ENCODE data around the gene ZCCHC2. TPM values are rescaled to one million over a fixed set of nuclear protein-coding genes. Genes with fewer than 3 reads are reported as not detected.

ZCCHC2 gene
- total and polyA plus RNA-seq, 2 donors (not counting 3 experiments of a cell fraction or from before 2014, with no cell fraction given): 16.2 to 27.2 TPM

DNA sequence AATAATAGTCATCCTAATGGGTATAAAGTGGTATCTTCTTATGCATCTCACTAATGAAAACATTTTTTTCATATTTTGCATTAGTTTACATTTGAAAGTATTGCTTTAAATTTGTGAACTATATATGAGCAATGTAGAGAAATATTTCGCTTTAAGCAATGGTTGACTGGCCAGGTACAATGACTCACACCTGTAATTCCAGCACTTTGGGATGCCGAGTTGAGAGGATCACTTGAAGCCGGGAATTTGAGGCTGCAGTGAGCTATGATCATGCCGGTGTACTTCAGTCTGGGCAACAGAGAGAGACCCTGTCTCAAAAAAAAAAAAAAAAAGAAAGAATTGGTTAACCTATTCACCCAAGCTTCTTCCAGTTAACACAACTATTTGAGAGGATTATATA lies 15.1 kb downstream of the ZCCHC2 start:
- CTCF ChIA-PET: interaction anchor here (0.6 kb wide), 1 partner anchor 46 kb away, joined by 3 read pairs; no protein-coding TSS in a partner anchor
- no peak for FAIRE-seq

More for the DNA sequence above, 15.1 kb downstream of the ZCCHC2 start:
- Histone ChIP-seq H3K9me1 (replicated peaks; ENCODE audit: control insufficient read depth, extremely low read depth, insufficient read depth, low read length) (no peaks in the 10 kb centered on the region), H4K20me1 (replicated peaks; ENCODE audit: control insufficient read depth, extremely low read depth, insufficient read depth, low read length) (peaks cover 3% of the 10 kb centered on the region), H3K79me2 (ENCODE audit: control insufficient read depth, insufficient read depth, low read length) (peaks cover 54% of the 10 kb centered on the region), H3K27me3 (ENCODE audit: control insufficient read depth in 2 of 2, insufficient read depth in 2 of 2, low read length in 2 of 2) (no peaks in the 10 kb centered on the region), H3K4me2 (ENCODE audit: insufficient read depth, low read length) (no peak overlapping the region), H3K4me3 (replicated peaks in 1 of 3; ENCODE audit: insufficient read depth in 1 of 3, low read depth in 1 of 3, low read length in 3 of 3) (no peak overlapping the region), H2AFZ (ENCODE audit: low read depth, low read length) (no peak overlapping the region), H3K36me3 (ENCODE audit: control insufficient read depth in 2 of 2, extremely low read depth in 1 of 2, insufficient read depth in 2 of 2, low read length in 2 of 2) (peaks cover 2 to 6% of the 10 kb centered on the region in 2 experiments), H3K9ac (replicated peaks; ENCODE audit: extremely low read depth, insufficient read depth, low read length) (no peak overlapping the region), H3K27ac (ENCODE audit: insufficient read depth, low read depth, low read length) (no peak overlapping the region), H3K9me3 (replicated peaks; ENCODE audit: control insufficient read depth, insufficient read depth, low read length) (no peaks in the 10 kb centered on the region), H3K4me1 (ENCODE audit: control insufficient read depth, extremely low read depth, insufficient read depth, low read length) (no peaks in the 10 kb centered on the region)
- intact Hi-C loops (cut with micrococcal nuclease): no loop called here
- DNase-seq (ENCODE audit: low read depth, low spot score): no peak
- BruUV-seq (replicated peaks): no TSS peak
- dilution Hi-C loops (cut with MboI; ENCODE audit: extremely low pct_ligation_motif_present, low sequenced_read_pairs): no loop called here
- POLR2A ChIA-PET: no interaction called here
- TF ChIP-seq FOS (IDR thresholded peaks at IDR 0.05; ENCODE audit: borderline replicate concordance, insufficient read depth, low read length) (no peak), POLR2A (IDR thresholded peaks at IDR 0.05; ENCODE audit: low read depth, low read length) (no peak), JUN (IDR thresholded peaks at IDR 0.05; ENCODE audit: borderline replicate concordance, insufficient read depth, insufficient read length, low read depth) (no peak), GATA2 (IDR thresholded peaks at IDR 0.05; ENCODE audit: insufficient read depth, insufficient read length, low read depth, low read length) (no peak), MYC (IDR thresholded peaks at IDR 0.05; ENCODE audit: low read depth, low read length) (no peak), POLR2AphosphoS5 (IDR thresholded peaks at IDR 0.05; ENCODE audit: insufficient read depth, low read depth, low read length) (no peak)
- TF ChIP-seq, protein P1, sequence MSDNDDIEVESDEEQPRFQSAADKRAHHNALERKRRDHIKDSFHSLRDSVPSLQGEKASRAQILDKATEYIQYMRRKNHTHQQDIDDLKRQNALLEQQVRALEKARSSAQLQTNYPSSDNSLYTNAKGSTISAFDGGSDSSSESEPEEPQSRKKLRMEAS (IDR thresholded peaks at IDR 0.05; ENCODE audit: insufficient read depth, insufficient read length): no peak
- TF ChIP-seq, protein P2, sequence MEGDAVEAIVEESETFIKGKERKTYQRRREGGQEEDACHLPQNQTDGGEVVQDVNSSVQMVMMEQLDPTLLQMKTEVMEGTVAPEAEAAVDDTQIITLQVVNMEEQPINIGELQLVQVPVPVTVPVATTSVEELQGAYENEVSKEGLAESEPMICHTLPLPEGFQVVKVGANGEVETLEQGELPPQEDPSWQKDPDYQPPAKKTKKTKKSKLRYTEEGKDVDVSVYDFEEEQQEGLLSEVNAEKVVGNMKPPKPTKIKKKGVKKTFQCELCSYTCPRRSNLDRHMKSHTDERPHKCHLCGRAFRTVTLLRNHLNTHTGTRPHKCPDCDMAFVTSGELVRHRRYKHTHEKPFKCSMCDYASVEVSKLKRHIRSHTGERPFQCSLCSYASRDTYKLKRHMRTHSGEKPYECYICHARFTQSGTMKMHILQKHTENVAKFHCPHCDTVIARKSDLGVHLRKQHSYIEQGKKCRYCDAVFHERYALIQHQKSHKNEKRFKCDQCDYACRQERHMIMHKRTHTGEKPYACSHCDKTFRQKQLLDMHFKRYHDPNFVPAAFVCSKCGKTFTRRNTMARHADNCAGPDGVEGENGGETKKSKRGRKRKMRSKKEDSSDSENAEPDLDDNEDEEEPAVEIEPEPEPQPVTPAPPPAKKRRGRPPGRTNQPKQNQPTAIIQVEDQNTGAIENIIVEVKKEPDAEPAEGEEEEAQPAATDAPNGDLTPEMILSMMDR (IDR thresholded peaks at IDR 0.05; ENCODE audit: extremely low read depth in 1 of 2, insufficient read depth in 1 of 2, low read depth in 1 of 2, low read length in 2 of 2): no peak

All from endothelial cell of umbilical vein (primary cell).